ENCODE results near the gene ADAT1. TPM values are rescaled to one million over a fixed set of nuclear protein-coding genes. Genes with fewer than 3 reads are reported as not detected.

ADAT1 gene
- total and polyA plus RNA-seq, 5 donors from 2014 or later = 40.1 to 98.7 (median 55.7) TPM

DNA sequence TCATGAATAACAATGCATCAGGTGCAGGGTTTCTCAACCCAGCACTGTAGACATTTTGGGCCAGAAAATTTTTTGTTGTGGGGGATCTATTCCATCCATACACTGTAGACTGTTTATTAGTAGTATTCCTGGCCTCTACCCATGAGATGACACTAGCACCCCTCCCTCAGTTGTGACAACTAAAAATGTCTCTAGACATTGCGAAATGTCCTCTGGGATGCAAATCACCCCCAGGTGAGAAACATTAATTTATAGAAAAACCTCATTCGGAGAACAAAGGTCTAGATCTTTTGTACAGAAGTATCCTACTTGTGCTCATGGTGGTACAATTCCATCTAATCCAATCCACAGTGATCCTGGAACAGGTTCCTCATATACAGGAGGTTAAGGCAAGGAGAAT, 4.3 kb downstream of the ADAT1 start:
- Histone ChIP-seq H3K4me1 (ENCODE audit: control insufficient read depth, insufficient read depth, low read length, poor library complexity, severe bottlenecking) (peaks cover 48% of the 10 kb centered on the region), H3K27me3 (ENCODE audit: control insufficient read depth, insufficient read depth, low read length) (no peaks in the 10 kb centered on the region), H3K27ac (ENCODE audit: insufficient read depth, low read length, poor library complexity, severe bottlenecking) (no peak overlapping the region), H3K4me3 (ENCODE audit: low read depth, low read length) (no peak overlapping the region), H3K36me3 (ENCODE audit: control insufficient read depth, insufficient read depth, low read length) (peaks cover 32% of the 10 kb centered on the region), H3K9me3 (ENCODE audit: control insufficient read depth in 2 of 2, low read length in 2 of 2) (no peaks in the 10 kb centered on the region)
- Mint-ChIP-seq H3K36me3 (peaks cover 40% of the 10 kb centered on the region), H3K27me3 (peaks cover 5% of the 10 kb centered on the region), H3K4me1 (peaks cover 15 to 69% (median 48%) of the 10 kb centered on the region in 4 donors), H3K4me3 (peak overlapping the region in 3 of 4 donors; percentile 5 to 60 (median 19)), H3K27ac (peak overlapping the region; percentile 23 to 49 (median 33)), H3K9me3 (no peaks in the 10 kb centered on the region)
- DNase-seq (no peak), ATAC-seq (ENCODE audit: low read depth in 2 of 2) (no peak)

DNA sequence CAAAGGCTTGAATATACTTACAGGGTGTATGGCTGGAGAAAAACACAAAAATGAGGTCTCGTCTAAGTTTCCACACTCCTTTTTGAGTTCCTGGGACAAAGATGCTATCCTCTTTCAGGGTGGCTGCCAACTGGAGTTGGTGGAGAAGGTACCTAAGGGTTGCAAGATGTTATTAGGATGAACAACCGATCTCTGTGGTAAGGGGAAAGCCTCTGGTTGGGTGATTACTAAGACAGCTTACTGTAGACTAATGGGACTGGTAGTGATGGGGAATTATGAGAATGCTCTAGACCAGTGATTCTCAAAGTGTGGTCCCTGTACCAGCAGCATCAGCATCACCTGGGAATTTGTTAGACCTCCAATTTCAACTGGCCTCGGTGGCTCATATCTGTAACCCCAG, 6.0 kb downstream of the ADAT1 start:
- H3K27ac Mint-ChIP-seq = peak overlapping the region; percentile 91 to 96 (median 96)
- Histone ChIP-seq H3K9me3 (ENCODE audit: control insufficient read depth in 2 of 2, low read length in 2 of 2) (no peaks in the 10 kb centered on the region), H3K27me3 (ENCODE audit: control insufficient read depth, insufficient read depth, low read length) (no peaks in the 10 kb centered on the region), H3K4me1 (ENCODE audit: control insufficient read depth, insufficient read depth, low read length, poor library complexity, severe bottlenecking) (peaks cover 42% of the 10 kb centered on the region), H3K4me3 (ENCODE audit: low read depth, low read length) (peak overlapping the region; percentile 63), H3K36me3 (ENCODE audit: control insufficient read depth, insufficient read depth, low read length) (peaks cover 46% of the 10 kb centered on the region), H3K27ac (ENCODE audit: insufficient read depth, low read length, poor library complexity, severe bottlenecking) (peak overlapping the region; percentile 77)
- no peaks in the 10 kb centered on the region for H3K27me3 Mint-ChIP-seq
- H3K4me1 Mint-ChIP-seq = peaks cover 10 to 65% (median 45%) of the 10 kb centered on the region in 4 donors
- no peak for DNase-seq
- H3K9me3 Mint-ChIP-seq = no peaks in the 10 kb centered on the region
- ATAC-seq (ENCODE audit: low read depth in 2 of 2) = no peak
- peak overlapping the region; percentile 64 to 92 (median 73) for H3K4me3 Mint-ChIP-seq
- H3K36me3 Mint-ChIP-seq = peaks cover 49% of the 10 kb centered on the region

DNA sequence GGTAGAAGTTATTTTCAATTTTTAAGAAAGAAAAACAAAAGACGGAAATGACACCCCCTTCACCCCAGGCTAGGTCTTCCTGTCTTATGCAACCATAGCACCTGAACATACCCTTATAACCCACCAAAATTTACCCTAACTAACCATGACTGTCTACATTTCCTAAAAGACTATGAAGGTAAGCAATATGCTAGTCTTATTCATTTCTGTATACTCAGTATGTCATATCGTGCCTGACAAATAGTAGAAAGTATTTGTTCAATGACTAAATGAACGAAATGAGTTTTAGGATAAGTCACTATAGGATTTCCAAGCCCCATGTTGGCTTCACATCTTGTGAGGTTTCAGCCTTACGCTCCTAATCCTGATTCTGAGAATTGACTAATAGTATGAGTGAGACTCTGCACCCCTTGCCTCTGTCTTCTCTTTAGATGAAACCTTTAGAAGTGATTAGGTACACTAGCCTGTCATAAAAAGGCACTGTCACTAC, 6.5 kb downstream of the ADAT1 start:
- H3K27me3 ChIP-seq (ENCODE audit: control insufficient read depth, insufficient read depth, low read length) = no peaks in the 10 kb centered on the region
- H3K4me3 ChIP-seq (ENCODE audit: low read depth, low read length) = peak overlapping the region; percentile 63
- peaks cover 49% of the 10 kb centered on the region for H3K36me3 ChIP-seq (ENCODE audit: control insufficient read depth, insufficient read depth, low read length)
- Mint-ChIP-seq H3K4me1 (peaks cover 10 to 60% (median 40%) of the 10 kb centered on the region in 4 donors), H3K36me3 (peaks cover 51% of the 10 kb centered on the region), H3K27ac (peak overlapping the region; percentile 91 to 96 (median 96)), H3K9me3 (no peaks in the 10 kb centered on the region), H3K4me3 (peak overlapping the region; percentile 64 to 92 (median 73)), H3K27me3 (no peaks in the 10 kb centered on the region)
- DNase-seq = peak in 2 of 3 donors; percentile 50 to 65
- H3K4me1 ChIP-seq (ENCODE audit: control insufficient read depth, insufficient read depth, low read length, poor library complexity, severe bottlenecking) = peaks cover 36% of the 10 kb centered on the region
- ATAC-seq (ENCODE audit: low read depth in 2 of 2) = peak; percentile 67 to 80
- H3K27ac ChIP-seq (ENCODE audit: insufficient read depth, low read length, poor library complexity, severe bottlenecking) = peak overlapping the region; percentile 77
- no peaks in the 10 kb centered on the region for H3K9me3 ChIP-seq (ENCODE audit: control insufficient read depth in 2 of 2, low read length in 2 of 2)

DNA sequence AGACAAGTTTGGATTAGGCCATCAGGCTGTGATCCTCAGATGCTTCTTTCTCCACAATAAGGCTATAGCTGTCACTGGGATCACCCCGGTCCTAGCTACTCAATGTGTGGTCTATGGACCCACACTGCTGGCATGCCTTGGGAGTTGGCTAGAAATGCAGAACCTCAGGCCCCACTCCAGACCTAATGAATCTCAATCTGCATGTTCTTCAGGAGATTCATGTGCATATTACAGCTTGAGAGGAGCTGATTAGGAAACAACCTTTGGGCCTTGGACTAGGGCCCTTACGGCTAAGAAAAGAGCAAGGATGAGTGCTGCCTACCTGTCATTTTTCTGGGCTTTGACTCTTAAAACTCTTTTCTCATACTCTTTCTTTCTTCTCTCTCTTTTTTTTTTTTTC, 7.5 kb downstream of the ADAT1 start:
- Histone ChIP-seq H3K4me1 (ENCODE audit: control insufficient read depth, insufficient read depth, low read length, poor library complexity, severe bottlenecking) (peaks cover 27% of the 10 kb centered on the region), H3K27ac (ENCODE audit: insufficient read depth, low read length, poor library complexity, severe bottlenecking) (peak overlapping the region; percentile 77), H3K27me3 (ENCODE audit: control insufficient read depth, insufficient read depth, low read length) (no peaks in the 10 kb centered on the region), H3K36me3 (ENCODE audit: control insufficient read depth, insufficient read depth, low read length) (peaks cover 58% of the 10 kb centered on the region), H3K4me3 (ENCODE audit: low read depth, low read length) (peak overlapping the region; percentile 55), H3K9me3 (ENCODE audit: control insufficient read depth in 2 of 2, low read length in 2 of 2) (no peaks in the 10 kb centered on the region)
- H3K27ac Mint-ChIP-seq = peak overlapping the region; percentile 91 to 96 (median 96)
- peaks cover 5 to 51% (median 32%) of the 10 kb centered on the region in 4 donors for H3K4me1 Mint-ChIP-seq
- H3K9me3 Mint-ChIP-seq = no peaks in the 10 kb centered on the region
- ATAC-seq (ENCODE audit: low read depth in 2 of 2) (no peak), DNase-seq (no peak)
- H3K4me3 Mint-ChIP-seq = peak overlapping the region in 3 of 4 donors; percentile 47 to 76 (median 64)
- H3K27me3 Mint-ChIP-seq = no peaks in the 10 kb centered on the region
- H3K36me3 Mint-ChIP-seq = peaks cover 44% of the 10 kb centered on the region

DNA sequence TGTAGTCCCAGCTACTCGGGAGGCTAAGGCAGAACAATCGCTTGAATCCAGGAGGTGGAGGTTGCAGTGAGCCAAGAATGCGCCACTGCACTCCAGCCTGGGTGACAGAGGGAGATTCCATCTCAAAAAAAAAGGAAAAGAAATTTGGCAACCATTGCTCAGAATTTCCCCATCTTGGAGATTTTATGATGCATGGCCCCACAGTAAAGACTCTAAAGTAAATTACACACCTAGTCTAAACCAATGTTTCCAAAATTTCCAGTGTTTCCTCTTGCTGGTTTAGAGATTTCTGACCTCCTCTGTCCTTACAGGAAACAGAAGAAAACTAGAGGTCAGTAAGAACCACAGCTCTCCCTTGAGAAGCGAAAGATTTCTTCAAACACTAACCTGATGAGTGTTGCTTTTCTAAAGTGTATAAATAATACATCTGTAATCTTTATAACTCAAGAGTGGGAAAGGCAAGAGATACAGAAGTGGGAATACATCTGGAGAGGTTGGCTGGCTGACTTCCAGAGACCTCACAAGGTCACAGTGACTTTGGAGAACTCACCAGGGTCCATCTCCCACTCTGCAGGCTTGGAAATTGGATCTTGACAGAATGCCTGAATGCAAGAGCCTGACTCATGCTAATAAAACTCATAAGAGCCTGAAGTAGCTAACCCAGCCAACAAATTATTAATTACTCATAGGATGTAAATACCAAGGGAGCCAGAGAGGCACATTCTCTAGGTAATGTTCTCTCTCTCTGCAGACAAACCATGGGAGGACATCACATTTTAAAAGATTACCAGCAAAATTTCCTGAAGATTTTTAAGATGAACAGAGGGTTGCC, 8.8 kb downstream of the ADAT1 start:
- Mint-ChIP-seq H3K27ac (peak overlapping the region in 2 of 3 donors; percentile 44 to 79), H3K36me3 (peaks cover 44% of the 10 kb centered on the region), H3K9me3 (peaks cover 0 to 3% (median 0%) of the 10 kb centered on the region in 7 donors), H3K4me1 (peaks cover 5 to 51% (median 30%) of the 10 kb centered on the region in 4 donors), H3K4me3 (no peak overlapping the region), H3K27me3 (no peaks in the 10 kb centered on the region)
- Histone ChIP-seq H3K27ac (ENCODE audit: insufficient read depth, low read length, poor library complexity, severe bottlenecking) (no peak overlapping the region), H3K27me3 (ENCODE audit: control insufficient read depth, insufficient read depth, low read length) (no peaks in the 10 kb centered on the region), H3K9me3 (ENCODE audit: control insufficient read depth in 2 of 2, low read length in 2 of 2) (no peaks in the 10 kb centered on the region), H3K36me3 (ENCODE audit: control insufficient read depth, insufficient read depth, low read length) (peaks cover 60% of the 10 kb centered on the region), H3K4me3 (ENCODE audit: low read depth, low read length) (peak overlapping the region; percentile 37), H3K4me1 (ENCODE audit: control insufficient read depth, insufficient read depth, low read length, poor library complexity, severe bottlenecking) (peaks cover 24% of the 10 kb centered on the region)
- DNase-seq (no peak), ATAC-seq (ENCODE audit: low read depth in 2 of 2) (no peak)

DNA sequence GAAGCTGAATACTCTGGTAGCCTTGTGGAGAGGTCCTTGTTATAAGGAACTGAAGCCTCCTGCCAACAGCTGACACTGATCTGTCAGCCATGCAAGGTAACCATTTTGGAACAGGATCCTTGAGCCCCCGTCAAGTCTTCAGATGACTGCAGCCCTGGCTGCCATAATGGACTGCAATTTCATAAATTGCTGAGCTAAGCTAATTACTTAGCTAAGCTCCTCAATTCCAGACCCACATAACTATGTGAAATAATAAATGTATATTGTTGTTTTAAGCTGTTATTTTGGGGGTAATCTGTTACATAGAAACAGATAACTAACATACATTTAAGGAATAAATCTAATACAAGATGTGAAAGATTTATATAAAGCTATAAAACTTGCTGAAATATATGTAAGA, 16.6 kb downstream of the ADAT1 start:
- Histone ChIP-seq H3K4me1 (ENCODE audit: control insufficient read depth, insufficient read depth, low read length, poor library complexity, severe bottlenecking) (no peaks in the 10 kb centered on the region), H3K27ac (ENCODE audit: insufficient read depth, low read length, poor library complexity, severe bottlenecking) (no peak overlapping the region), H3K4me3 (ENCODE audit: low read depth, low read length) (no peak overlapping the region), H3K27me3 (ENCODE audit: control insufficient read depth, insufficient read depth, low read length) (no peaks in the 10 kb centered on the region), H3K36me3 (ENCODE audit: control insufficient read depth, insufficient read depth, low read length) (peaks cover 78% of the 10 kb centered on the region), H3K9me3 (ENCODE audit: control insufficient read depth in 2 of 2, low read length in 2 of 2) (peaks cover 5 to 10% of the 10 kb centered on the region in 2 experiments)
- Mint-ChIP-seq H3K4me1 (peaks cover 2 to 10% (median 6%) of the 10 kb centered on the region in 4 donors), H3K27ac (no peak overlapping the region), H3K27me3 (no peaks in the 10 kb centered on the region), H3K4me3 (no peak overlapping the region), H3K9me3 (peaks cover 0 to 14% (median 2%) of the 10 kb centered on the region in 7 donors), H3K36me3 (peaks cover 51% of the 10 kb centered on the region)
- ATAC-seq (ENCODE audit: low read depth in 2 of 2) (no peak), DNase-seq (no peak)

DNA sequence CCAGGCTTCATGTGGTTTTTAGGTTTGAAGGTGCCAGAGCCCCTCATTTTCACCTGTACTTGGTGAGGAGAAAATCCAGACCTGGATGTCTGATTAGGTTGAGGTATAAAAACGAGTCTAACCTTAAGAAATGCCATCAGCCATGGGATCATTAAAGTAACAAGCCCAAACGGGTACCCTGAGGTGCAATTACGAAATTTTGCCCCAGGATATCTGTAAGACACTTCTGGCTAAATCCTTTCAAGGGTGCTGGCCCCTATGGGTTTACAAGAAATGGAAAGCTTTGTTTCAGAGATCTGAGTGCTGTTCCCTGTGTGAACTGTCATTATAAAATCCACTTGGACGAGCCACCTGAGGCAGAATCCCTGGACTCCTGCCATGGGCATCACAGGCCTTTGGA, 19.8 kb downstream of the ADAT1 start:
- peaks cover 5 to 10% of the 10 kb centered on the region in 2 experiments for H3K9me3 ChIP-seq (ENCODE audit: control insufficient read depth in 2 of 2, low read length in 2 of 2)

More for the DNA sequence above, 19.8 kb downstream of the ADAT1 start:
- peaks cover 56% of the 10 kb centered on the region for H3K36me3 Mint-ChIP-seq
- no peak overlapping the region for H3K4me3 Mint-ChIP-seq
- DNase-seq (no peak), ATAC-seq (ENCODE audit: low read depth in 2 of 2) (no peak)
- Histone ChIP-seq H3K27me3 (ENCODE audit: control insufficient read depth, insufficient read depth, low read length) (no peaks in the 10 kb centered on the region), H3K4me1 (ENCODE audit: control insufficient read depth, insufficient read depth, low read length, poor library complexity, severe bottlenecking) (no peaks in the 10 kb centered on the region), H3K36me3 (ENCODE audit: control insufficient read depth, insufficient read depth, low read length) (peaks cover 69% of the 10 kb centered on the region), H3K27ac (ENCODE audit: insufficient read depth, low read length, poor library complexity, severe bottlenecking) (no peak overlapping the region), H3K4me3 (ENCODE audit: low read depth, low read length) (no peak overlapping the region)
- no peaks in the 10 kb centered on the region for H3K27me3 Mint-ChIP-seq
- H3K9me3 Mint-ChIP-seq = peaks cover 0 to 14% (median 0%) of the 10 kb centered on the region in 7 donors
- H3K4me1 Mint-ChIP-seq = peaks cover 0 to 6% (median 4%) of the 10 kb centered on the region in 4 donors
- no peak overlapping the region for H3K27ac Mint-ChIP-seq

All from CD4-positive, CD25-positive, alpha-beta regulatory T cell (primary cell).